HG03159 (cell line): ENCODE data around the gene DHCR7.

Experiments used
- ATAC-seq: cut with Tn5 transposase; IDR thresholded peaks from one replicate; pipeline ENCODE4 v1.9.1; 2021; ENCODE audit warnings: mild to moderate bottlenecking, moderate library complexity; ENCODE audit not compliant: unreplicated experiment

DHCR7 gene

GRCh38 chr11:71387784-71388636 is 60.2 kb downstream of the DHCR7 start:
- ATAC-seq, result no peak

GRCh38 chr11:71387200-71387599 is 61.0 kb downstream of the DHCR7 start:
- no peak for ATAC-seq

GRCh38 chr11:71386202-71386601 is 62.0 kb downstream of the DHCR7 start:
- no peak for ATAC-seq

- no peak for ATAC-seq
Observed at GRCh38 chr11:71385091-71385490, 63.1 kb downstream of the DHCR7 start.

DNA sequence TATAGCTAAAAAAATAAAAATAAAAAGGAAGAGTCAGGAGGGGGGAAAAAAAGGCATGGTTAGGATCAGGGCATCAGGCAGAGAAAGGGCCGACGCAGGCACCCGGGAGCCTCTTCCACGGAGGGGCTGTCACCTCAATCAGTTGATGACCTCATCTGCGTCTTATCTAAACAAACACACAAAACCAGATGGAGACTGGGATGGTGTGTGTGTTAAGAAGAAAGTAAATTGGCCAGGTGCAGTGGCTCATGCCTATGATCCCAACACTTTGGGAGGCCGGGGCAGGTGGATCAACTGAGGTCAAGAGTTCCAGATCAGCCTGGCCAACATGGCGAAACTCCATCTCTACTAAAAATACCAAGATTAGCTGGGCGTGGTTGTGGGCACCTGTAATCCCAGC is 63.6 kb downstream of the DHCR7 start:
- no peak for ATAC-seq
